ENCODE results near the gene PSMB7.

GRCh38 chr9:124409410-124409809 lies 5.8 kb downstream of the PSMB7 start:
- no peak for TF ChIP-seq CTCF (conservative IDR thresholded peaks at IDR 0.05; ENCODE audit: low read length)
- TF ChIP-seq EZH2phosphoT487 (IDR thresholded peaks at IDR 0.05; ENCODE audit: borderline replicate concordance, low read depth, low read length), result no peak
